Measurements from ENCODE around the gene RPL41.
"Not testable (repeated sequence)": the region's sequence is repeated elsewhere in the genome, so short reads cannot be mapped to it uniquely, and the experiment has no call there.

RPL41 gene

GRCh38 chr12:56116267-56117081, at the start of gene RPL41:
Gene RPL41 (plus strand): TSS chr12:56116633.
- DNase-seq = peak; percentile 30 to 96 (median 88)

GRCh38 chr12:56071648-56072047, 44.8 kb upstream of the RPL41 start:
- no peak for DNase-seq

- DNase-seq = no peak
Measured at GRCh38 chr12:56074396-56074795, 42.0 kb upstream of the RPL41 start.

- not testable (repeated sequence) for DNase-seq
Measured at GRCh38 chr12:56077966-56078365, 38.5 kb upstream of the RPL41 start.

- DNase-seq = no peak
Measured at GRCh38 chr12:56078427-56078826, 38.0 kb upstream of the RPL41 start.

GRCh38 chr12:56078931-56079722, 37.3 kb upstream of the RPL41 start:
- peak in 54 of 56 donors; percentile 17 to 93 (median 74) for DNase-seq

- peak in 54 of 56 donors; percentile 29 to 86 (median 68) for DNase-seq
Measured at GRCh38 chr12:56079723-56080555, 36.5 kb upstream of the RPL41 start, which contains the start of gene ERBB3. Gene ERBB3 (plus strand): TSS chr12:56080165. CDS start chr12:56080301, 136 bp downstream.

- peak in 3 of 56 donors; percentile 9 to 50 (median 22) for DNase-seq
Measured at GRCh38 chr12:56080556-56081138, 35.8 kb upstream of the RPL41 start.

GRCh38 chr12:56081393-56082347, 34.8 kb upstream of the RPL41 start:
- peak in 53 of 56 donors; percentile 16 to 87 (median 53) for DNase-seq

GRCh38 chr12:56082382-56082781, 34.1 kb upstream of the RPL41 start:
- DNase-seq = peak in 10 of 56 donors; percentile 17 to 62 (median 46)

GRCh38 chr12:56082967-56083366, 33.5 kb upstream of the RPL41 start:
- peak in 54 of 56 donors; percentile 23 to 97 (median 85) for DNase-seq

- peak in 2 of 56 donors; percentile 5 to 10 for DNase-seq
Measured at GRCh38 chr12:56084958-56085543, 31.4 kb upstream of the RPL41 start.

- DNase-seq = no peak
Measured at GRCh38 chr12:56086096-56086495, 30.3 kb upstream of the RPL41 start.

GRCh38 chr12:56086608-56087007, 29.8 kb upstream of the RPL41 start:
- no peak for DNase-seq

GRCh38 chr12:56087220-56087619, 29.2 kb upstream of the RPL41 start:
- peak in 4 of 56 donors; percentile 4 to 48 (median 26) for DNase-seq

- DNase-seq = no peak
Measured at GRCh38 chr12:56097738-56098137, 18.7 kb upstream of the RPL41 start.

GRCh38 chr12:56098592-56098991, 17.8 kb upstream of the RPL41 start:
- no peak for DNase-seq

GRCh38 chr12:56099787-56100186, 16.6 kb upstream of the RPL41 start:
- no peak for DNase-seq

GRCh38 chr12:56101045-56101444, 15.4 kb upstream of the RPL41 start:
- DNase-seq = no peak

Measured in nucleus accumbens (tissue), 56 donors.